ENCODE data around the gene PITX2.

- no peak for TF ChIP-seq CTCF (conservative IDR thresholded peaks at IDR 0.05; ENCODE audit: low read depth, low read length)
- no peak for TF ChIP-seq EZH2 (IDR thresholded peaks at IDR 0.05; ENCODE audit: borderline replicate concordance, low read depth, low read length, poor library complexity, severe bottlenecking)
These were observed 43.2 kb upstream of the PITX2 start for GRCh38 chr4:110666030-110666429.

All from A673 (cell line).